Right renal pelvis (tissue), 4 donors: ENCODE results near the gene LRRC31. TPM values are rescaled to one million over a fixed set of nuclear protein-coding genes. Genes with fewer than 3 reads are reported as not detected.

ENCODE experiments used
- DNase-seq, 4 donors: peaks; one replicate each; pipeline ENCODE4 v3.0.0-alpha.2; 2013; ENCODE audit warnings: low read depth in 4 of 4, low spot score in 3 of 4, missing footprints in 1 of 4
- polyA plus RNA-seq, 4 donors: library from polyadenylated mRNA; unstranded; fragments of 120-200 nt; gene quantifications; one replicate each; pipeline ENCODE4 v1.2.1, GENCODE V29; 2013; ENCODE audit not compliant: insufficient read length in 4 of 4

LRRC31 gene
- polyA plus RNA-seq: under 1 TPM; 0.11 to 0.30 (median 0.19) TPM

- DNase-seq: peak in 3 of 4 donors; percentile 14 to 25 (median 22)
Observed at GRCh38 chr3:169869484-169870220, at the start of gene LRRC31. Gene LRRC31, minus strand, starts transcription at chr3:169869935. Its CDS starts 128 bp downstream, at chr3:169869807.

DNA sequence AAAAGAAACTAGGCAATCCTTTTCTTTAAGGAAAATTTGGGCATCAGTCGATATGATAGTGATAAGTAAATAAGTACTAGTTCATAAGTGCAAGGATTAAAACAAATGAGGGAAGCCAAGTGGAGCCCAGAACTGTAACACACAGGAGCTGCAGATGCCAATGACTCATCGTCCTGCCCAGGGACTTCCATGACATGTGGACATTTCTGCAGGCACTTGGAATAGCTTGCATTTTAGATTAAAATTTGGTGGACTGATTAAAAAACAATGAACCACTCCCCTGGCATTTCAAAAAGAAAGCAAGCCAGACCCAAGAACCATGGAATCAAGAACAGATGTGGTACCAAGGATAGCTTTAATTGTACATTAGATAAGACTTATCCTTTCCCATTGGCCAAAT, 44.6 kb upstream of the LRRC31 start:
- no peak for DNase-seq

GRCh38 chr3:169913323-169913722, 43.6 kb upstream of the LRRC31 start:
- DNase-seq: no peak

- DNase-seq: no peak
Observed at GRCh38 chr3:169911272-169911671, 41.5 kb upstream of the LRRC31 start, which contains the start of gene SAMD7. Gene SAMD7, plus strand, starts transcription at chr3:169911572. Its CDS starts 7,927 bp downstream, at chr3:169919499.

DNA sequence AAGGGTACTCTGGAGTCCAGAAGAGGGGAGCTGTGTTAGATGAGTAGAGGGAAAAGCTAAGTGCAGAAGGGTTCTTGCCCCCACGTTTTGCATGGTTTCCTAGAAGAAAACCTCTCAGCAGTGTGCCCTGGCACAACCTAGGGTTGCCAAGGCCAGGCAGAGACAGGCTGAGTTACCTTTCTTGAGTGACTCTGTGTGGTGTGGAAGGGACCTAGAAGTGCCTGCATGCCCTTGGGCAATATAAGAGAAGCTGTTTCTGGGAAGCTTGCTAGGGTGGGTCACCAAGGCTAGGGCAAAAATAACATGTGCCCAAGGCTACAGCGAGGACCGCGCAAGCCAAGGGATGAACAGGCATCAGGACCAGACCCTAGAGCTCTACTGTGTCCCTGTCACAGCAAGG, 38.2 kb upstream of the LRRC31 start:
- DNase-seq: no peak

DNA sequence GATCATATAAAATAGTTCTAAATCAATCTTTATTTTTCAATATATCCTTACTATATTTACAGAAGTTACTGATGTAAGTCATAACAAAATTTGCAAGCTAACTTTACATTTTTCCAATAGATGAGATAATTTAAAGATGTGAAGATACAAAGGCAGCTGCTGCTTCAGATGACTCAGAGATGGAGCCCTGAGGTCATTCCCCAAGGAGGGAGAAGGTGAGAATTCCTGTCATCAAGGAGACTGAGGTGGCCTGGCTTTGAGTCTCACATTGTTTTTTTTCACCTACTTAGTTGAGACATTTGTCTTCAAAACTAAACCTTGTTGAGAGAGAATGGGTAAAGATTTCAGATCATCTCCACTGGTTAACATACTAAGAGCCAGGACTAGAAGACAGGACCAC, 37.7 kb upstream of the LRRC31 start:
- DNase-seq: no peak

DNA sequence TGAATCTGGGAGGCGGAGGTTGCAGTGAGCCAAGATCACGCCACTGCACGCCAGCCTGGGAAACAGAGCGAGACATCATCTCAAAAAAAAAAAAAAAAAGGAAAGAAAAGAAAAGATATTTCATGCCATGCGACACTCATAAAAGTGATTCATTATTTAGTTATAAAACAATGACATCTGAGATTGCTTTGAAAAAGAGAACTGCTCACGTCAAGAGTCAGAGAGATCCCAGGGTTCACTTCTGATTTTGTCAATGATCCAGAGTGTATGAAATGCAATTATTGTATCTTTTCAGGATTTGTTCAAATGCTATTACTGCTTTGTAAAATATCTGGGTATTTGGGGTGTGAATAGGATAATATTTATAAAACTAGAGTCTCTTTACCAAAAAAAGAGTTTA, 35.7 kb upstream of the LRRC31 start:
- DNase-seq: no peak

DNA sequence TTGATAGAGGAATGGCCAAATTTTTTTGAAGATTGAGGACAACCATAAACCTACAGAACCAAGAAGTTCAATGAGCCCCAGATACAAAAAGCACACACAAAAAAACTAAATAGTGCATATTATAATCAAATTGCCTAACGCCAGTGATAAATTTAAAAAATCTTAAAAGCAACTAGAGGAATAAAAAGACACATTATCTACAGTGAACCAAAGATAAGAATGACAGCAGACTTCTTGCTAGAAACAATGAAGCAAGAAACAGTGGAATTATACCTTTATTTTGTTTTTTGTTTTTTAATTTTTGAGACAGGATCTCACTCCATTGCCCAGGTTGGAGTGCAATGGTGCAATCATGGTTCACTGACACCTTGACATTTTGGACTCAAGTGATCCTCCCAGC, 31.7 kb upstream of the LRRC31 start:
- DNase-seq: no peak

GRCh38 chr3:169897284-169897683, 27.5 kb upstream of the LRRC31 start:
- no peak for DNase-seq

GRCh38 chr3:169895072-169895471, 25.3 kb upstream of the LRRC31 start:
- no peak for DNase-seq

- DNase-seq: no peak
Observed at GRCh38 chr3:169894110-169894509, 24.4 kb upstream of the LRRC31 start.

- no peak for DNase-seq
Observed at GRCh38 chr3:169891886-169892285, 22.2 kb upstream of the LRRC31 start.

DNA sequence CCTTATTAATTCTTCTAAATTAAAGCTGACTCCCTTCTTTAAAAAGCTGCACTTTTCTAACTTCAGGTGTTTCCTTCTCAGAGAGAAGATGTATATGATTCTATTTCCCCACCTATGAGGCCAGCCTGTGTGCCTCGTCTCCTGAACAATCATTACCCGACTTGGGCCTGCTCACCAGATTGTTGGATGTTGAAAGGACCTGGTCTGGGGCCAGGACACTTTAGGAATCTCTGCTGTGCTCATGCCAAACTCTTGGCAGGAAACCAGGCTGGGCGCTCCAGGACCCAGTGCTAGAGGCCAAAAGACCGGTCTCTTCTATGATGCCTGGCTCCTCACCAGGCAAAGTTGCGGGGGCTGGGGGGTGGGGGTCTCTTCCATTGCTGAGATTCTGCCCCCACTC, 16.9 kb upstream of the LRRC31 start:
- no peak for DNase-seq

DNA sequence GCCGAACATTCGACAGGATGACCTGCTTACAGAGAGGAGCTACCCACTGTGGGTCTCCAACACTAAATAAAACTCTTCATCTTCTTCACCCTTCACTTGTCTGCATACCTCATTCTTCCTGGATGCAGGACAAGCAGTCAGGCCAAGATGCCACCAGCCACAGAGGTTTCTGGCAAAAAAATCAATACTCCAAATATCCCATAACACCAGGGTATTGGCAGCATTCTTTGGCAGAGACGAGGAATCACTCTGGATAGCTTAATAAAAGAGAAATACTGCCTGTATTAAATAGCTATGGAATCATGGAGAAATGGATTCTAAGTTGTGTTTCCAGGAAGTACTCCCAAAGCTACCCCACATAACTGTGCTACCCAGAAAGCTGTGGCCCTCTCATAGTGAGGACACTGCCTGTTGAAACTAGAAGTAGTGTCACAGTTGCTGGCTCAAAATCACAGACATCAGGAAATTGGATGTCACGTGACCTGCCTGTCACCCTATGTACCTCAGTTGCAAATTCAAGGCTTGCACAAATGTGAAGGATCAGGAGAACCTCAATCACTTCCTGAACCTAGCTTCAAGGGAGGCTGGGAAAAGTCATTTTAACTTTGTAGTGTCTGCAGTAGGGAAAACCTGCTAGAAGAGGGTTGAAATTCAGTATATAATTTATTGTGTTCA, 11.0 kb upstream of the LRRC31 start:
- DNase-seq: no peak

DNA sequence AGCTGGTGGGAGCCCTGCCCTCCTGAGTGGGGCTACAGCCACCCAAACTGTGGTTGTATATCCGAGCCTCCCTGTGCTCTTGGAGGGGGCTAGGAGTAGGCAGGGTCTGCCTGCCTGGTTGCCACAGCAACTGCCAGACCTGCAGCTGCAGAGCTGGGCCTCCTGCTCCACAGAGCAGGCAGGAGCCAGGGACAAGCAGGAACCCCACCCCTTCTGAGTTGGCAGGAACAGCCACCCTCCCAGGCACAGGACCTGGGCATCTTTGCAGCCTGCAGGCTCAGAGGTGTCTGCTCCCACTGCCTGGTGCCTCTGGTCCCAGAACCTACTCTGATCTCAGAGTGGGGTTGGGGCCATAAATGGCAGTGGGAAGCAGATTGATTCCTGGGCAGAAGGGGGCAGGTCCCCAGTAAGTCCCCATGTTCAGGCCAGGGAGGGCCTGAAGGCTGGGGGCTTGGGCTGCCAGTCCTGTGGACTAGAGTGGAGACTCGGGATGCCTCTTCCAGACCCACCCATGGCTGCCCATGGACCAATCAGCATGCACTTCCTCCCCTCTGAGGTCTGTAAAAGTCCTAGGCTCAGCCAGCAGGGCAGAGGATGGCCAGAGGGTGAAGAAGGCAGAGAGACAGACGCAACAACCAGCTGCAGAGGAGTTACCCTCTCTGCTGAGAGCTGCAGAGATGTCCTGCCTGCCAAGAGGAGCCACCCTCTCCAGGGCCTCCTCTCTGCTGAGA, 10.3 kb upstream of the LRRC31 start:
- DNase-seq: no peak

DNA sequence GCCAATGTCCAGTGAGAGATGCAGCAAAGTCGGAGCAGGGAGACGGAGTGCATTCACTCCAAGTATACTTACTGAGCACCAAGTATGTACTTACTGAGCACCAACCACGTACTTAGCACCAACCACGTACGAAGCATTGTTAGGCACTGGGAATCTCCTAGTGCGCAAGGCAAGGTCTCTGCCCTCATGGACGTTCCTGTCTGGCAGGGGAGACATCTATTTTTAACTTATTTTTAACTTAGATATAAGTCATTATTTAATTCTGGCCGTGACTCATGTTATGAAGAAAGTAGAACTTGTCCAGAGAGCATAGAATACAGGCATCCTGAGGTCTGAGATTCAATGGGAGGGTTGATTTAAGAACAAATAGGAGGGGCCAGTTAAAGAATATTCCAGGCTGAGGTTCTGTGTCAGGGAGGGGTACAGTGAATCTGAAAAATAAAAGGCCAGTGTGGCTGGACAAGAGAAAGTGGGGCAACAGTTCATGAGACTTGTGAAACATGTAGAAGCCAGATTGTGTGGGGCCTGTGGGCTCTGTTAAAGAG, 9.3 kb upstream of the LRRC31 start:
- DNase-seq: no peak

GRCh38 chr3:169871129-169871886, 1.6 kb upstream of the LRRC31 start:
- DNase-seq: no peak

GRCh38 chr3:169868369-169868768, 1.4 kb downstream of the LRRC31 start:
- no peak for DNase-seq

DNA sequence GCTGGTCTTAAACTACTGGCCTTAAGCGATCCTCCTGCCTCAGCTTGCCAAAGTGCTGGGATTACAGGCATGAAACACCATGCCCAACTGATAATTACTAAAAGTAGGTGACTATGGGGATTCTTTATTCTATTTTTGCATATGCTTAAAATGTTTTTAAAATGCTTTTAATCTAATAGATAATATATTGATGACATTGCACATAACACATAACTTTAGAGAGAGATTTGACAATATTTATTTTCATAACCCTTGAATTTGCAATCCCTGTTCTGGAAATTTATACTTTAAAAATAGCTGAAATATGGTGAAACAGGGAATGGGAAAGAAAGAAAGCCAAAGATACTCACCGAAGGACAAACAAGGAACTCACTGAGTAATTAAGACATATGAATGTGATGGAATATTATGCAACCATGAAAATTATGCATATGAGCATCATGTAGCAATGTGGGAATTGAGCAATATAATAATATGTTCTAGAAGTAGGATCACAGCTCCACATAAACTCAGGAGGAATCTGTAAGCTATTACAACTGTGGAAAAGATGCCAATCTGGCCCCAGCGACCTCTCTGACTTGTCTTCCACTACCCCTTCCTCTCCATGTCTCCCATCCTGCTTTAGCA, 2.0 kb downstream of the LRRC31 start:
- no peak for DNase-seq

- DNase-seq: no peak
Observed at GRCh38 chr3:169865176-169865767, 4.5 kb downstream of the LRRC31 start.
